SK-N-MC (cell line): ENCODE data around the gene ITPR2.

Experiments
- DNase-seq: peaks from one replicate; pipeline ENCODE4 v3.0.0-alpha.2; 2011; ENCODE audit warnings: low read depth, low spot score
- H3K27ac ChIP-seq: fragments of 200-600 bp; sonication (generic); 2 replicates; pipeline ENCODE4 v1.5.1; 2016; ENCODE audit warnings: mixed run types
- H3K36me3 ChIP-seq: fragments of 200-600 bp; sonication (generic); 2 replicates; pipeline ENCODE4 v1.6.1; 2017; ENCODE audit warnings: antibody characterized with exemption, low read length, mixed read lengths; ENCODE audit not compliant: insufficient read depth
- H3K4me3 ChIP-seq: fragments of 200-600 bp; sonication (generic); 2 replicates; pipeline ENCODE4 v1.5.1; 2016
- H3K9ac ChIP-seq: fragments of 200-600 bp; sonication (generic); 2 replicates; pipeline ENCODE4 v1.8.0; 2017; ENCODE audit warnings: mixed run types, mixed read lengths; ENCODE audit not compliant: insufficient read length
- H3K9me3 ChIP-seq: fragments of 200-600 bp; sonication (generic); 2 replicates; pipeline ENCODE4 v1.6.1; 2017; ENCODE audit warnings: low read depth, mild to moderate bottlenecking, antibody characterized with exemption, low read length, moderate library complexity, mixed read lengths
- EZH2 ChIP-seq: fragments of 200-600 bp; sonication (generic); IDR thresholded peaks from one replicate; pipeline ENCODE4 v1.6.1; 2017; ENCODE audit warnings: antibody characterized with exemption
- FOXP2 ChIP-seq: optimal IDR thresholded peaks from 2 replicates; pipeline ENCODE3; 2011; ENCODE audit warnings: mild to moderate bottlenecking, moderate library complexity; ENCODE audit not compliant: insufficient read depth; ENCODE audit errors: extremely low read length, control extremely low read depth
- POLR2AphosphoS5 ChIP-seq: IDR thresholded peaks from 2 replicates; pipeline ENCODE4 v1.6.1; 2012; ENCODE audit warnings: mild to moderate bottlenecking, low read depth, low read length, borderline replicate concordance

Gene ITPR2

GRCh38 chr12:26704214-26704613, 128.8 kb downstream of the ITPR2 start:
- H3K4me3 ChIP-seq: no peak overlapping the region
- TF ChIP-seq EZH2 (no peak), FOXP2 (no peak), POLR2AphosphoS5 (no peak)
- H3K9ac ChIP-seq: no peak overlapping the region
- no peak overlapping the region for H3K27ac ChIP-seq
- no peaks in the 10 kb centered on the region for H3K36me3 ChIP-seq
- no peak for DNase-seq
- H3K9me3 ChIP-seq: no peaks in the 10 kb centered on the region

- DNase-seq: no peak
- no peaks in the 10 kb centered on the region for H3K9me3 ChIP-seq
- H3K9ac ChIP-seq: no peak overlapping the region
- H3K4me3 ChIP-seq: no peak overlapping the region
- no peak overlapping the region for H3K27ac ChIP-seq
- TF ChIP-seq POLR2AphosphoS5 (no peak), FOXP2 (no peak), EZH2 (no peak)
- no peaks in the 10 kb centered on the region for H3K36me3 ChIP-seq
These were observed 130.3 kb downstream of the ITPR2 start for GRCh38 chr12:26702741-26703140.

GRCh38 chr12:26701604-26702215, 131.3 kb downstream of the ITPR2 start:
- Histone ChIP-seq H3K36me3 (no peaks in the 10 kb centered on the region), H3K4me3 (no peak overlapping the region), H3K27ac (no peak overlapping the region), H3K9me3 (no peaks in the 10 kb centered on the region), H3K9ac (no peak overlapping the region)
- no peak for TF ChIP-seq POLR2AphosphoS5
- no peak for TF ChIP-seq FOXP2
- no peak for TF ChIP-seq EZH2
- no peak for DNase-seq

GRCh38 chr12:26700430-26700829, 132.6 kb downstream of the ITPR2 start:
- TF ChIP-seq EZH2 (no peak), POLR2AphosphoS5 (no peak), FOXP2 (no peak)
- DNase-seq: no peak
- no peak overlapping the region for H3K9ac ChIP-seq
- H3K36me3 ChIP-seq: no peaks in the 10 kb centered on the region
- H3K4me3 ChIP-seq: no peak overlapping the region
- H3K27ac ChIP-seq: no peak overlapping the region
- no peaks in the 10 kb centered on the region for H3K9me3 ChIP-seq

GRCh38 chr12:26699237-26699636, 133.8 kb downstream of the ITPR2 start:
- no peak overlapping the region for H3K4me3 ChIP-seq
- H3K36me3 ChIP-seq: no peaks in the 10 kb centered on the region
- no peak for DNase-seq
- TF ChIP-seq POLR2AphosphoS5 (no peak), EZH2 (no peak), FOXP2 (no peak)
- H3K9me3 ChIP-seq: no peaks in the 10 kb centered on the region
- no peak overlapping the region for H3K27ac ChIP-seq
- no peak overlapping the region for H3K9ac ChIP-seq

- Histone ChIP-seq H3K27ac (no peak overlapping the region), H3K9me3 (no peaks in the 10 kb centered on the region), H3K4me3 (no peak overlapping the region), H3K9ac (no peak overlapping the region), H3K36me3 (no peaks in the 10 kb centered on the region)
- DNase-seq: no peak
- no peak for TF ChIP-seq EZH2
- no peak for TF ChIP-seq FOXP2
- no peak for TF ChIP-seq POLR2AphosphoS5
These were observed 134.8 kb downstream of the ITPR2 start for GRCh38 chr12:26698186-26698585.

- Histone ChIP-seq H3K27ac (no peak overlapping the region), H3K9ac (no peak overlapping the region), H3K36me3 (no peaks in the 10 kb centered on the region), H3K9me3 (no peaks in the 10 kb centered on the region), H3K4me3 (no peak overlapping the region)
- no peak for TF ChIP-seq FOXP2
- no peak for TF ChIP-seq EZH2
- no peak for TF ChIP-seq POLR2AphosphoS5
- no peak for DNase-seq
These were observed 135.8 kb downstream of the ITPR2 start for GRCh38 chr12:26697217-26697616.

GRCh38 chr12:26696613-26697092, 136.3 kb downstream of the ITPR2 start:
- H3K27ac ChIP-seq: no peak overlapping the region
- H3K36me3 ChIP-seq: no peaks in the 10 kb centered on the region
- H3K4me3 ChIP-seq: no peak overlapping the region
- no peaks in the 10 kb centered on the region for H3K9me3 ChIP-seq
- H3K9ac ChIP-seq: no peak overlapping the region
- no peak for TF ChIP-seq POLR2AphosphoS5
- TF ChIP-seq EZH2: no peak
- no peak for TF ChIP-seq FOXP2
- no peak for DNase-seq
